HG03139 (cell line): ENCODE data around the gene LRMDA.

Experiments
- ATAC-seq: cut with Tn5 transposase; IDR thresholded peaks from one replicate; pipeline ENCODE4 v1.9.1; 2021; ENCODE audit not compliant: unreplicated experiment

The LRMDA gene

DNA sequence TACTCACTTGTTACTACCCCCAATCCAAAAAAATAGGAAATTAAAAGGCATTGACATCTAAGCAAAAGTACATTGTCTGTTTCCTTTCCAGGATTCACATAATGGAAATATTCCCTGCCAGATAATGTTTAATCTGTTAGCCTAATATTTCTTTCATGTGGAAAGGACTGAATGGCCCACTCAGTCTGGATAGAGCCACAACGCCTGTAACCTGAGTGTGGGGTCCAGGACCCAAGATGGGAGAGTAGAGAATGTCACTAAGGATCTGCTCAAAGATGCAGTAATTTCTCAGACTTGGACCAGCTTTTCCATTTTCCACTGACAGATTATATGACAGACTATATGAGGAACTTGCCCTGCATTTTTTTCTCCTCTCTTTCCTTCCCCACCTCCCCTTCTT lies 1117.3 kb downstream of the LRMDA start:
- no peak for ATAC-seq

GRCh38 chr10:76549171-76549570 lies 1117.7 kb downstream of the LRMDA start:
- ATAC-seq: no peak

- ATAC-seq: no peak
Observed at GRCh38 chr10:76550806-76551205, 1119.4 kb downstream of the LRMDA start.

DNA sequence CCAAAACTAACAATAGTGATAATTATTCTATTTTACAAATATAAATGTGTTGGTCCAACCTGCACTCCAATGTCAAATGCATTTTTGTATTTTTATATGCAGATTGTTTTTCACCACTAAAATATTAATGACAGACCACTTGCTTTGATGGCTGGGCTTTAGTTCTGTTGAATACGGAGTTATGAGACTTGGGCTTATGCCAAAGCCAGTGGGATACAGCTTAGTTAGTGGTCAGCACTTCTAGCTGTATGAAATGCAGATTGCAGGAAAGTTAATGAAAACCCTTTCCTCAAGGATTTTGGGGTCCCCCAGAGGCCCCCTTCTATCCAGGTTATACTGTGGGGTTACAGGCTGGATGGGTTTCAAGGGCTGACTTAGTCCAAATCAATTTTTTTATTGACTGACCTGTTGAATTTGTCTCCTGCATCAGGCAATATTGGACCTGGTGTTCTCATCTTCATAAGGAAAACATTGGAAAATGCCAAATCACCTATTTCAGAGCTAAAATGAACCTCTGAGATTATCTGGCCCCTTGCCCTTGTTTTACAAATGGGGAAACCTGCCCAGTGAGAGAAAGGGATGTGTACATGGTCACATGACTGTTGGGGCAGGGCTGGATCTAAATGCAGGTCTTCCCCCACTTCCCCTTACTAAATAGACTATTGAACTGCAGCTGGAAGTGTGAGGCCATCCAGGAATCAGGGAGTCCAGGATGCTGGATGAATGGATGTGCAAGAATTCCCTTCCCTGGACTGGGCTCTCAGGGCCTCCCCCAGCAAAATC lies 1120.9 kb downstream of the LRMDA start:
- no peak for ATAC-seq

DNA sequence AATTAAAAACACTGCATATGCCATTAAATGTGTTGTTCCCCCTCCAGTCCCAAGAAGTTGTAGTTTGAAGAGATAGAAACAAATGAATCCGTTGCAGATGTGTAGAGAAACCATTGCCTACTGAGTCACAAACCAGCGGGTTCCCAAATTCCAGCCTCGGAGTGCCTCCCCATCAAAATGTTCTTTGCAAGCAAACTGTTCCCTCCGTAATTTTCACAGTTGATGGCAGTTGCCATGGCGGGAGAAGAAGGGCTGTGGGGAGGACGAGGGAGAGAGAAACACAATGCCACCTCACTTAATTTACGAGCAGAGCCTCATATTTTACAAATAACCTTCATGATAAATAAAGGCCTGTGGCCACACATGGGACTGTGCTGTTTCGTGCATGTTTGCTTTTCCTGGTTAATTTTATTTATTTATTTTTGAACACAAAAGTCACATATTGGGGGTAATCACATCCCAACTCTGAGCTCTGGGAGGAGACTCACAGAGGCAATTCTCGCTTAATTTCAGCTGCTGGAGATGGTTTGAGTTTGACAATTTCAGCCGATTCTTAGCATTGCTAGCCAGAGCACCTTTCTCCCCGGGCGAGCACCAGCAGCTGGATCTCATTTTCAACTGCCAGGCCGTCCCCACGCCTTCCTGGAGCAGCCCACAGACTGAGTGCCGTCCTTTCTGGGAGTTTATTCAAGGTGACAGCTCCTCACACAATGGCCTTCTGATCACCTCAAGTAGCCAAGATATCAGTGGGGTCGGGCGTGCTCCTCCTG lies 1122.0 kb downstream of the LRMDA start:
- no peak for ATAC-seq

GRCh38 chr10:76554033-76554408 lies 1122.6 kb downstream of the LRMDA start:
- no peak for ATAC-seq

- ATAC-seq: no peak
Observed at GRCh38 chr10:76554478-76554877, 1123.1 kb downstream of the LRMDA start.

DNA sequence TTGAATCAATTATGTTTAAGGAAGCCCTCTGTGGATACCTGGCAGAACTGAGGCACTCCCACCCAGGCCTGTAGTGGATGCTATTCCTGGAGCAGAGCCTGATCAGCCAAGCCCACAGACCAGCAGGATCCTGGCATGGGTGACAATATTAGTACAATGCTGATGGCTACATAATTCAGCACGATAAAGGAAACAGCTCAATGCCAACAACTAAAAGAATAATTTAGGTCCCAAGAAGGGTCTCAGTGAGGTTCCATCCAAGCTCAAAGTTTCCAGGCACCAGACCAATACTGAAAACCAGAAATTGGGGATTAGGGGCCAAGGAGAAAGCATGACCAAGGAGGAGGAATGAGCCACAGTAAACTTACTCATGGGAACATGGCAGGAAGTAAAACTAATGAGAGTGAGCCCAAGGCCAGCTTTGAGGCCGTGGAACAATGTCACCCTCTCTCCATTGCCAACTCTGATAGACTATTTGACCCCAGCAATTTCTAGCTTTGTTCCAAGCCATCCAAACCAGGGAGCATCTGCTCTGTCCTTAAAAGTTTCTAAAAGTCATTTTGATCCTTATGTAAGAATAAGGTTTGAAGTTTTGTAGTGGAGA lies 1123.7 kb downstream of the LRMDA start:
- no peak for ATAC-seq

GRCh38 chr10:76557366-76557765 lies 1125.9 kb downstream of the LRMDA start:
- no peak for ATAC-seq

DNA sequence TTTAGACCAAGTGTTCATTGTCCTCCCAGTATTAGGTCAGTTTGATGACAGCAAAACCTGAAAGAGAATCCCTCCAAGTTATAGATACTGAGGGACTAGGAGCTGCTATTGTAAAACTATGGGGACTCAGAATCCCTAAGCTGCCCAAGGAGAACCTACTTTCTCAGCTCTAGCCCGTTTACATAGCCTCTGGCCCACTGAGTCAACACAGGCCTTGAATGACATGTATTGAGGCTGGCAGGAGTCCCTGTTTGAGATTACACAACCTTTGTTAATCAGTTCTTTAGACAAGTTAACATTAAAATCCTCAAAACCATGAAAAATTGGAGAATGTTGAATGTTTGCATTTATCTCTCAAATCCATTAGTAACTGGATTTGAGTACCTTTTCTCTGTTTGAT lies 1127.2 kb downstream of the LRMDA start:
- no peak for ATAC-seq

DNA sequence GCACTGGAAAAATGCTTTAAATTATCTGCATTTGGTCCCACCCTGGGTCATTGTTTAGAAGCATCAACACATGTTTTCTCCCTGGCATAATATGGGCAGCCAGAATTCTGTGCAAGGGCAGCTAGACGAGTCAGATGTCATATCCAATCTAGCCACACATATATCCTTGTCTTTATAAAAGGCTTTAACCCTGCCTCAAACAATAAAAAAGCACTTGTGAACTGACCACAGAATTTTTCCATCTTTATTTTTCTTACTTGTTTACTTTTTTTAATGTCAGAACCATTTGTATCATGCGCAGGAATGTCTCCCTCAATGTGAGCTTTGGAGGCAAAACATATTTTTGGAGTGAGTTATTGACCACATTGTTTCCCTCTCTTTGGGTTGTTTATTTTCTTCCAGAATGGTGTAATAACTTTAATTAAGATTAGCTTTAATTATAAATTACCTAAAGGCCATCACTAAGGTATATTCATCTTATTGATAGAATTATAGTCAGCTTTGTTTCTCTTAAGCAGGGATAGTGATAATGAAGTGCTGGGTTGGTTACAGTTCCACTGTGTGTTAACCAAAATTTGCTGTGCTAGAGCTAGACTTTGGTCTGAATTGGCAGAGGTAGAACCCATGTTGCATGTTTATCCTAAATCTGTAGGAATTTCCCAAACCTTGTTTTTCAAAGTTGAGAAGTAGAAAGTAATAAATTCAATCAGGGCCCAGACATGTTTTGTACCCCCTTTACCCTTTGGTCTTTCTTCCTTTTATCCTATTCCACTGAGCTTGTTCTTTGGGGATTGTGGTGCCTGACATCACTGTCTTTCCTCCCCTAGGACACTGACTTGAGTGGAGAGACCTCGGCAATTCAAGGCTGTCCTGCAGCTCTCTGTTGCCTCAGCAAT lies 1127.8 kb downstream of the LRMDA start:
- no peak for ATAC-seq

- ATAC-seq: no peak
Observed at GRCh38 chr10:76559892-76560220, 1128.4 kb downstream of the LRMDA start.

- no peak for ATAC-seq
Observed at GRCh38 chr10:76560338-76560737, 1128.9 kb downstream of the LRMDA start.

- ATAC-seq: no peak
Observed at GRCh38 chr10:76563286-76563685, 1131.9 kb downstream of the LRMDA start.

DNA sequence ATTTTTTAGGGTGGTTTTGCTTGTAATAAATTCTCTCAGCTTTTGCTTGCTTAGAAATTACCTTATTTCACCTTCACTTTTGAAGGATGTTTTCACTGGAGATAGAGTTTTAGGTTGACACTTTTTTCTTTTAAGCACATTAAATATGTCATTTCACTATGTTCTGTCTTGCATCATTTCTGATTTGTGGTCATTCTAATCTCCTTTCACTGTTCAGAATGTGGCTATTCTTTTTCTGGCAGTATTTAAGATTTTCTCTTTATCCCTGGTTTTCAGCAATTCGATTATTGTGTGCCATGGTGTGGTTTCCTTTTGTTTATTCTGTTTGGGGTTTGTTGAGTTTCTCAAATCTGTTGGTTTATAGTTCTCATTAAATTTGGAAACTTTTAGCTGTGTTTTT lies 1140.6 kb downstream of the LRMDA start:
- no peak for ATAC-seq

DNA sequence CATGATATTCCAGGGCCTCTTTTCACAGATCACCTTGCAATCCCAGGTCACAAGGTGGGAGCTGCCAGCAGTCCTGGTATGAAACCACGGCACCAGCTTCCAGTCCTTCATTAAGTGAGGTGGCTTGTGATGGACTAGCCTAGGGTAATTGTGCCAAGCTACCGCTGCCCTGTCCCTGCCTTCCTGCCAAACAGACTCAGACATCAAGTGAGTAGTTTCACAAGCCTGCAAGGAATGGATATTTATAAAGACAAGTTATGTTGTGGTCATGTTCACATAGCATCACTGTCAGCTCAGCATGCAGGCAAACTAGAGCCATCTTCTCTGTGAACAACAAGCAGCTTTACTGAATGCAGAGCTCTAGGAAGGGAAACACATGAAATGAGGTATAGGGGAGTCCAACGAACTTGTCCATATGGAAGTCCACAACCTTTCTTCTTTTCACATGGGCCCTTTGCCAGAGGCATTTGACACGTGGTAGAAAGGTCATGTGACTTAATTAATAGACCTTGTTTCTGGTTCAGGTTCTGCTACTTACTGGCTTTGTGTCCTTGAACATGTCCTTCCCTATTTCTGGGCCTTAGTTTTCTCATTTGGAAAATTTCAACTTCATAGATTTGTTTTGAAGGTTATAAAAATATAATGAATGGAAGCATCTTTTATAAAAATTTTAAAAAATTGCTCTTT lies 1145.0 kb downstream of the LRMDA start:
- ATAC-seq: no peak

DNA sequence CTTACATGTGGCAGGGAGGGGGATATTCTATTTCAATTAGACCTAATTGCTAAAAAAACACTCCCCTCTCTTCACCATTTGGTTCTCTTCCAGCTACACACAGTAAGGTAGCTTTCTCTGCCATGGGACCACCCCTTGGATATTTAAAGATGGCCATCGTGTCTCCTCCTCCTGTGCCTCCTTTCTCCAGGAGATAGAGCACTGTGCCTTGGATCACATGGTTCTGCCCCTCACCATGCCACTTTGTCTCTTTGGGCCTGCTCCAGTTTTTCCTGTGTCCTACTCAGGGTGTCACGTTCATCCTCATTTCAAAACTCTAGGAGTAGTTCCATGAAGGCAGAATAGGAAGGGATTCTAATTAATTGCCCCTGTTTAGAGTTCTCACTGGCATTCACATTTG lies 1146.0 kb downstream of the LRMDA start:
- no peak for ATAC-seq

- no peak for ATAC-seq
Observed at GRCh38 chr10:76581506-76582256, 1150.3 kb downstream of the LRMDA start.

GRCh38 chr10:76582531-76582930 lies 1151.1 kb downstream of the LRMDA start:
- ATAC-seq: no peak

DNA sequence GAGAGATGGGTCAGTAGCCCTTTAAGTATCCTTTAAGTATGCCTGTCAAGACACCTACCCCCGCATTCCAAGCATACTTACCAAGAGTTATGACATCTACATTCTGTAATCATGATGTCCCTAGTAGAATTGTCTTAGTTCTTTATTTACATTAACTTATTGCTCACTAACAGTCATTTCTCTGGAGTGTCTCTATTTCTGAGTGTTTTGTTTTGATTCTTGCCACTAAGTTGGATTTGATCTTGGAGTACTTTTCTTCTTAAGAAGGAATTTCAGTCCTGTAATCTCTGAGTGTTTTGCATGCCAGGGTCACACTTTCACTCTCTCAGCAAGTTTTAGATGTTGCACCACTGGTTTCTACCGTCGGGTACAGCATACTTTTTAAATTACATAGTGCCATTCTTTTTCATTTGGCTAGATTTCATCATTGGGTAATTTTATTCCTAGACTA lies 1152.3 kb downstream of the LRMDA start:
- no peak for ATAC-seq
